ENCODE results near the gene CCZ1. TPM values are rescaled to one million over a fixed set of nuclear protein-coding genes. Genes with fewer than 3 reads are reported as not detected.
"Not testable (repeated sequence)": the region's sequence is repeated elsewhere in the genome, so short reads cannot be mapped to it uniquely, and the experiment has no call there.

CCZ1 gene
- total and polyA plus RNA-seq, 2 donors (not counting 1 experiment from before 2014, with no cell fraction given) = 30.8 to 66.2 TPM

DNA sequence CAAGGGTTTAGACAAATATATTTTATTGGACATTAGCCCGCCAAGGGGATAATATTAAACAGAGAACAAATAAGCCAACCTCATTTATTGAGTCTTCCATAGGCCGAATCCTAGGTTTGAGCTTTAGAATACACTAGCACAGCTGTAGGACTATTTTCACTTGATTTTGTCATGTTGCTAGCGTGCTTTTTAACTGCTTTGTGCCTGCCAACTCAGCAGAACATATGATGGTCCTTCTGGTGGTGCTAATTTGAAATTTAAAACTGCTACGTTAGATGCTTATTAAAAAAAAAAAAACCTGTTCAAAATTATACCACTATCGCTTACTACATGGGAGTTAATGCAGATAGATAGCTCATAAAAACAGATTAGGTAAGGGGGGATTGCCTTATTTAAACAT is 14.1 kb upstream of the CCZ1 start:
- H3K9me3 ChIP-seq (ENCODE audit: control extremely low read depth in 1 of 3, control insufficient read depth in 2 of 3, insufficient read depth in 1 of 3, low read length in 2 of 3); DNase-seq; H3K9me3 Mint-ChIP-seq (ENCODE audit: insufficient read depth); H3K4me3 Mint-ChIP-seq; H3K27ac ChIP-seq (ENCODE audit: low read length in 2 of 2); CTCF ChIA-PET; H3K4me1 ChIP-seq (ENCODE audit: control insufficient read depth in 2 of 2, insufficient read depth in 2 of 2, low read length in 2 of 2); H3K27me3 ChIP-seq (replicated peaks in 1 of 4; ENCODE audit: control extremely low read depth in 1 of 4, control insufficient read depth in 3 of 4, insufficient read depth in 4 of 4, low read length in 3 of 4); H3K36me3 ChIP-seq (replicated peaks in 1 of 2; ENCODE audit: control extremely low read depth in 1 of 2, control insufficient read depth in 1 of 2, extremely low read depth in 1 of 2, insufficient read depth in 2 of 2, low read length in 1 of 2); ATAC-seq (ENCODE audit: low read depth); intact Hi-C loops (cut with micrococcal nuclease); H3K4me3 ChIP-seq (ENCODE audit: control extremely low read depth in 1 of 5, extremely low read depth in 1 of 5, insufficient read depth in 1 of 5, low read depth in 2 of 5, low read length in 4 of 5); POLR2A ChIA-PET; H4K20me1 ChIP-seq (ENCODE audit: control insufficient read depth, insufficient read depth, low read length, poor library complexity, severe bottlenecking); H2AFZ ChIP-seq (ENCODE audit: insufficient read depth, low read depth, low read length, poor library complexity, severe bottlenecking); H3K9ac ChIP-seq (ENCODE audit: low read length); H3K4me2 ChIP-seq (replicated peaks; ENCODE audit: low read depth, low read length, poor library complexity, severe bottlenecking); H3K79me2 ChIP-seq (ENCODE audit: control insufficient read depth, insufficient read depth, low read length); H3K4me1 Mint-ChIP-seq; H3K27ac Mint-ChIP-seq; H3K27me3 Mint-ChIP-seq: not testable (repeated sequence)
- WGBS (ENCODE audit: insufficient coverage) = no CpG with 5 or more reads among the region's 5 CpGs

- CTCF ChIA-PET = not testable (repeated sequence)
Observed at GRCh38 chr7:5888021-5888420, 10.5 kb upstream of the CCZ1 start.

GRCh38 chr7:5890244-5890643 is 8.3 kb upstream of the CCZ1 start:
- H3K9me3 ChIP-seq (ENCODE audit: control extremely low read depth in 1 of 3, control insufficient read depth in 2 of 3, insufficient read depth in 1 of 3, low read length in 2 of 3); H3K4me3 ChIP-seq (ENCODE audit: control extremely low read depth in 1 of 5, extremely low read depth in 1 of 5, insufficient read depth in 1 of 5, low read depth in 2 of 5, low read length in 4 of 5); intact Hi-C loops (cut with micrococcal nuclease): not testable (repeated sequence)

More at GRCh38 chr7:5888021-5888420, 10.5 kb upstream of the CCZ1 start:
- DNase-seq; H3K9ac ChIP-seq (ENCODE audit: low read length); H3K9me3 ChIP-seq (ENCODE audit: control extremely low read depth in 1 of 3, control insufficient read depth in 2 of 3, insufficient read depth in 1 of 3, low read length in 2 of 3); H3K4me2 ChIP-seq (replicated peaks; ENCODE audit: low read depth, low read length, poor library complexity, severe bottlenecking); H2AFZ ChIP-seq (ENCODE audit: insufficient read depth, low read depth, low read length, poor library complexity, severe bottlenecking); H3K4me1 ChIP-seq (ENCODE audit: control insufficient read depth in 2 of 2, insufficient read depth in 2 of 2, low read length in 2 of 2); H3K79me2 ChIP-seq (ENCODE audit: control insufficient read depth, insufficient read depth, low read length); ATAC-seq (ENCODE audit: low read depth); H3K36me3 ChIP-seq (replicated peaks in 1 of 2; ENCODE audit: control extremely low read depth in 1 of 2, control insufficient read depth in 1 of 2, extremely low read depth in 1 of 2, insufficient read depth in 2 of 2, low read length in 1 of 2); H3K27me3 ChIP-seq (replicated peaks in 1 of 4; ENCODE audit: control extremely low read depth in 1 of 4, control insufficient read depth in 3 of 4, insufficient read depth in 4 of 4, low read length in 3 of 4); H3K4me3 Mint-ChIP-seq; H3K9me3 Mint-ChIP-seq (ENCODE audit: insufficient read depth); H3K27ac ChIP-seq (ENCODE audit: low read length in 2 of 2); intact Hi-C loops (cut with micrococcal nuclease); H3K27ac Mint-ChIP-seq; H3K27me3 Mint-ChIP-seq; H3K4me3 ChIP-seq (ENCODE audit: control extremely low read depth in 1 of 5, extremely low read depth in 1 of 5, insufficient read depth in 1 of 5, low read depth in 2 of 5, low read length in 4 of 5); POLR2A ChIA-PET; H3K4me1 Mint-ChIP-seq; H4K20me1 ChIP-seq (ENCODE audit: control insufficient read depth, insufficient read depth, low read length, poor library complexity, severe bottlenecking): not testable (repeated sequence)
- WGBS (ENCODE audit: insufficient coverage) = 90% methylated on average over 3 of the region's 5 CpGs

More at GRCh38 chr7:5890244-5890643, 8.3 kb upstream of the CCZ1 start:
- DNase-seq; H3K27me3 Mint-ChIP-seq; H3K27ac Mint-ChIP-seq; ATAC-seq (ENCODE audit: low read depth); H3K4me1 ChIP-seq (ENCODE audit: control insufficient read depth in 2 of 2, insufficient read depth in 2 of 2, low read length in 2 of 2); H3K79me2 ChIP-seq (ENCODE audit: control insufficient read depth, insufficient read depth, low read length); H3K27ac ChIP-seq (ENCODE audit: low read length in 2 of 2); H3K9me3 Mint-ChIP-seq (ENCODE audit: insufficient read depth); H4K20me1 ChIP-seq (ENCODE audit: control insufficient read depth, insufficient read depth, low read length, poor library complexity, severe bottlenecking); CTCF ChIA-PET; H3K9ac ChIP-seq (ENCODE audit: low read length); H3K4me3 Mint-ChIP-seq; H2AFZ ChIP-seq (ENCODE audit: insufficient read depth, low read depth, low read length, poor library complexity, severe bottlenecking); POLR2A ChIA-PET; H3K27me3 ChIP-seq (replicated peaks in 1 of 4; ENCODE audit: control extremely low read depth in 1 of 4, control insufficient read depth in 3 of 4, insufficient read depth in 4 of 4, low read length in 3 of 4); H3K4me1 Mint-ChIP-seq; H3K36me3 ChIP-seq (replicated peaks in 1 of 2; ENCODE audit: control extremely low read depth in 1 of 2, control insufficient read depth in 1 of 2, extremely low read depth in 1 of 2, insufficient read depth in 2 of 2, low read length in 1 of 2); H3K4me2 ChIP-seq (replicated peaks; ENCODE audit: low read depth, low read length, poor library complexity, severe bottlenecking): not testable (repeated sequence)
- WGBS (ENCODE audit: insufficient coverage) = no CpG with 5 or more reads among the region's 2 CpGs

Measured in B cell (primary cell).